IPS DF 19.7 (cell line): ENCODE results near the gene CDCP1.

ENCODE experiments used
- DNase-seq: peaks from one replicate; pipeline ENCODE4 v3.0.0-alpha.2; 2013; ENCODE audit warnings: low read depth, low spot score

CDCP1 gene

DNA sequence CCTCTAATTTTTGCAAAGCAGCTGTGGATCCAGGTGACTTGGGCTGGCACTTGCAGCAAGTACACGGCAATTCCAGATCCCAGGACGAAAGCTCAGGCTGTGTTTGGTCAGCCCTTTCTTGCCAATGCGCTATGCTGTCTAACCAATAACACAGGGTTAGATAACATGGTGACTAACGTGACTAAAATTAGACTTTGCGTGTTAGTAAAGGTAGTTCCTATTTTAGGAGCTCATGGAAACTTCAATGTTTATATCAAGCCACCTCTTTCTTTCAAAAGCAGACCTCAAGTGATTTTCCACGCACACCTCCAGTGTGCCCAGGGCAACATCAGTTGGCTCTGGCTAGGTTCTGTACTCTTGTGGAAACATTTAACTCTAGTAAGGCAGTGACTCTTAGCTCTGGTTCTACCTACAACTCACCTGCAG is 32.5 kb downstream of the CDCP1 start:
- DNase-seq = no peak

GRCh38 chr3:45112939-45113338 is 33.2 kb downstream of the CDCP1 start:
- no peak for DNase-seq

DNA sequence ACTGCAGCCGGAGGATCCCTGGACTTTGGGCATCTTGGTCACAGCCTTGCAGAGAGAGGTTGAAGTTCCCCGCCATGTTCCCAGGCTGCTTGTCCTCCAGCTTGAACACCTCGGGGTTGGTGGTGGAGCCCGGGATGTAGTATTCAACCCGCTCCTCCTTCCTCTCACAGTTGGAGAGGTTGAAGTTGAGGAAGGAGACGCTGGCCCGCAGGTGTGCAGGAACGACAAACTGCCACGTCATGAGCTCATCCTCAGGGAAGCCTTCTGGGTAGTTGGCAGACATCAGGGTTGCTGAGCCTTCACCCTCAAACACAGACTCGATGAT is 35.7 kb downstream of the CDCP1 start:
- DNase-seq = no peak

- no peak for DNase-seq
Observed at GRCh38 chr3:45109771-45110508, 36.2 kb downstream of the CDCP1 start.

- DNase-seq = no peak
Observed at GRCh38 chr3:45106874-45107273, 39.3 kb downstream of the CDCP1 start.

DNA sequence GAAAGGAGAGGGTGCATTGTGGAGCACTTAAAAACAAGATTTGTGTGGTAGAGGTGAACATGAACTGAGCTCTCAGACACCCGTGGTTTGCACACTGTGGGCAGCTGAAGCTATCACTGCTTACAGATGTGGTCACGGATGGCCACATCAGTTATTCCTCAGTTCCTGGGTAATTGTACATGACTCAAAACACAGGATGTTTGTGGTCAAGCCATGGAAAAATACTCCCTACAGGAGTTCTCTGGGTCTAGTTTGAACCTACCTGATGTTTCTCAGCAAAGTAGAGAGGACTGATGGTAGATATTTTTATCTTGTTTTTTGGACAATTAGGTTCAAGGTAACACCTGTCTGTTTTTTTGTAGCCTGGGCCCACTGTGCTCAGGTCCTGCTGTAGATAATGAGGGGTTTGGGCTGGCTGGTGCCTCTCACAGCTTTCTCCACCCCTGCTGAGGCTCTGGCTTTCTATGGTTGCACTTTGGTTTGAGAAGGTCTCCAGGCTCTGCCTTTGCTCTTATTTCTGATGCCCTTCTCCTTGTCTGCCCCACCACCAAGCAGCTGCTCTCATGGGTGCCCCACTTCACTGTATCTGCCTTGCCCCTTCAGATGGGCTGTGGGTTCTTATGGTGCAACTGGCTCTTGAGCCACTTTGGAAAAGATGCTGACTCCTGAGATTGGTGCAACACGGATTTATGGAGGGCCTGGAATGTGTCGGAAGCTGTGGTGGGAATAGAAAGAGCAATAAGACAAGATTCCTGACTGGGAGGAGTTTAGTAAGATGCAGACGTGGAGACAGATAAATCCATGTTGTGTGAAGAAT is 40.1 kb downstream of the CDCP1 start:
- no peak for DNase-seq

DNA sequence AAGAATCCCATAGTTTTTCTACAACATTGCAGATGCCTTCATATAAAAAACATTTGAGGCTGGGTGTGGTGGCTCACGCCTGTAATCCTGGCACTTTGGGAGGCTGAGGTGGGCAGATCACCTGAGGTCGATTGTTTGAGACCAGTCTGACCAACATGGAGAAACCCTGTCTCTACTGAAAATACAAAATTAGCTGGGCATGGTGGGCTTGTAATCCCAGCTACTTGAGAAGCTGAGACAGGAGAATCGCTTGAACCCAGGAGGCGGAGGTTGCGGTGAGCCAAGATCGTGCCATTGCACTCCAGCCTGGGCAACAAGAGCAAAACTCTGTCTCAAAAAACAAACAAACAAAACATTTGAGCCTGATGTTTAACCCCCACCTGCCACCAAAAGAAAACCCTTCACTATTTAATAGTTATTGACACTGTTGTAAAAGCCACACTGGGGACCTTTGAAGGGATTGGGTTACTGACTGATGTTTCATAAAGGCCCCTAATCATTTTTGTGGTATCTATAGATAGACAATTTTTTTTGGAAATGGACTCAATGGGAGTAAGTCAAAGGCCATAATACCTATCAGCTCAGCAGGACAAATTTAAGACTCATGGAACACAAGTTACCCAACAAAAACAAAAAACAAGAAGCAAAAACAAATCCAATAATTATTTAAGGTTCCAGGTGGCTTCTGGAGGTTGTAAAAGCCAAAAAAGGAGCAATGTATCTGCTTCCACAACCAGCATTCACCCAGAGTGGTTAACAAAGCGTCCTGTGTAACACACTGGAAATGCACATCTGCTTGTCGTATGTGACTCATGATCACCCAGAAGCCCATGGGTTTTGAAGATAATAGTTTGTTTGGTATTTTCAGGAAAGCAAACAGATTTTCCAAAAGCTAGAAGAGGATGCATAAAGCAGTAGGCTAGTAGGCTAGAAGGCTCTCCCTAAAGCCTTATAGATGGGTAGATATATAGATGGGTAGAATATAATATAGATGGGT is 41.2 kb downstream of the CDCP1 start:
- DNase-seq = no peak

DNA sequence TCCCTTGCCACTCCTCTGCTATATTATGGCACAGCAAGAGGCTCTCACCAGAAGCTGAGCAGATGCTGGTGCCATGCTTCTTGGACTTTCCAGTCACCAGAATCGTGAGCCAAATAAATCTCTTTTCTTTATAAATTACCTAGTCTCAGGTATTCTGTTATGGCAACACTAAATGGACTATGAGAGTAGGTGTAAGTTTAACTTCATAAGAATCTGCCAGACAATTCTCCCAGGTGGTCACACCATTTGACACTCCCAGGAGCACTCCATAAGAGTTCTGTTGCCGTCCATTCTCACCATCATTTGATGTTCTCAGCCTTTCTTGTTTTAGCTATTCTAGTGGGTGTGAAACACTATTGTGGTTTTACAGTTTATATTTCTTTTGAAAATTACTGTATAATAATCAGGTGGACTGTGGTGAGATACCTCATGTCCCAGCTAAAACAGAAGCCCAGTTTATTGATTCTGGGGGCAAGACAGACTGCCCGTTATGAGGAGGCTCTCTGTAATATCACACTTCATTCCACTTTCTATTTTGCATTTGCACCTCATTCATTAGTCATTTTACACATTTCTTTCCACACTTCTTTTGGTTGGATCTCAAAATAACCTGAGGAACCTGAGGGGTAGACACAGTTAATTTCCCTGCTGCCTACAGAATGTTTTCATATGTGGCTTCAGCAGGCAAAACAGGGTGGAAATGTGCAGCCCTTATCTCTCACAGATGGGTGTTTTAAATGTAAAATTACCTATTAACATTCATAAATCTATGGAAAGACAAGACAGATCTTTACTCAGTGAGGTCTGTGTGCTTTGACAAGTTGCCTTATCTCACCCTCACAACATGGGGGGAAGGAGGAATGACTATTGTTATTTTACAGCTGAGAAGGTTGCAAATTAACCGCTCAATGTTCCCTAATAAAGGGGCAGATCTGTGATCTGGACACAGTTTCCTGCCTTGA is 42.1 kb downstream of the CDCP1 start:
- no peak for DNase-seq

DNA sequence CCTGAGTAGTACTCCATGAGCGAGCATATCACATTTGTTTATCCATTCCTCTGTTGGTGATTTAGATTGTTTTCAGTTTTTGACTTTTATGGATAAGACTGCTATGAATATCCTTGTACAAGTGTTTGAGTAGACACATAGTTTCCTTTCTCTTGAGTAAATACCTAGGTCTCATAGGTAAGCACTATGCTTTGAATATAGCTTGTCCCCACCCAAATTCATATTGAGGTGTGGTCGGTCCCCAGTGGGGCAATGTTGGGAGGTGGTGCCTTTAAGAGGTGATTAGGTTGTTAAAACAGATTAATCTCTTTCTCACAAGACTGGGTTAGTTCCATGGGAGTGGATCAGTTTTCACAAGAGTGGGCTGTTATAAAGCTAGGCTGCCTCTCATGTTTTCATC is 42.8 kb downstream of the CDCP1 start:
- DNase-seq = no peak

DNA sequence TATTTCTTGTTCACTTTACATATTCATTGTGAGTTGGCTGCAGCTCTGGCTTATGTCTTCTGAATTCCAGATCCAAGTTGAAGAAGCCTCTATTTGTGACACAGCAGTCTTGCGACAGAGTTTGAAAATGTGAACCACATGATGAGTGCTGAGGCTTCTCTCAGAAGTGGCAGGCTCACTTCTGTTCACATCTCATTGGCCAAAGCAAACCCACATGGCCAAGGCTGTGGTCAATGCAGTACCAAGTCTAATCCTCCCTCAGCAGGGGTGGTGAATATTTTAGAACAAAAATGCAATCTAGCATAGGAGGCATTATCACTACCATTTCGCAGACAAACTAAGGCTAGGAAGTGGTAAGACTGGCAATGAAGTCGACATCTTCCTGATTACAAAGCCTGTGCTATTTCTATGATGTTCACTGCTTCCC is 45.2 kb downstream of the CDCP1 start:
- no peak for DNase-seq

DNA sequence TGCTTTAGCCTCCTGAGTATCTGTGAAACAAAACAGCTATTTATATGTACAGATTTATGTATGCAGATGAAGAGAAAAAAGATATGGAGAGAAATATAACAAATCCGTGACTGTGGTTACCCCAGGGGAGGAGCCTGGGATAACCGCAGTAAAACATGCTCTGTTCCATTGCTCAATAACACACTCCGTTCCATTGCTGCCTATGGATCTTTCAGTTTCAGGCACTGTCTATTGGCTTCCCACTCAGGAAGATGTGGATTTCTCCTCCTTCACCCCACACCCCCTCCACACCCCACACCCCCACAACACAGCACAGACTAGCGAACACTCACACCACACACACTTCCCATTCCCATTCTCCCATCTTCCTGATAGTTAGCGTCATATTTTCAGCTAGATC is 47.9 kb downstream of the CDCP1 start:
- DNase-seq = no peak

GRCh38 chr3:45097296-45097883 is 48.8 kb downstream of the CDCP1 start:
- no peak for DNase-seq

- no peak for DNase-seq
Observed at GRCh38 chr3:45095916-45096526, 50.2 kb downstream of the CDCP1 start.

DNA sequence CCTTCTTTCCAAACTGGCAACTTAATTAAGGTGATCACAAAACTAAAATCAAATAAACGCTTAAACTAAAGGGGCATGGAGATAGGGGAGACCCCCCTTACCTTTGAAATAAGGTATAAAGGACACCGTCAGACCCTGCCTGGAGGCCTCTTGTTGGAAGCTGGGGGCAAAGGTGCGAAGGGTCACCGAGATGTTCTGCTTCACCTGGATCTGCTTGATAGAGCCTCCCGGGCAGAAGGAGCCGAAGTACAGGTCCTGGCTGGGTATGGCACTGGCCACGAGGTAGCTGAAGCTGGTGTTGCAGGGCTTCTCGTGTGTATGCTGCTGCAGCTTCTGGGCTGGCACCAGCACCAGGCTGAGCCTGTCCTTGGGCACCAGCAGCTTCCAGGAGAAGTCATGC is 53.0 kb downstream of the CDCP1 start:
- DNase-seq = no peak

DNA sequence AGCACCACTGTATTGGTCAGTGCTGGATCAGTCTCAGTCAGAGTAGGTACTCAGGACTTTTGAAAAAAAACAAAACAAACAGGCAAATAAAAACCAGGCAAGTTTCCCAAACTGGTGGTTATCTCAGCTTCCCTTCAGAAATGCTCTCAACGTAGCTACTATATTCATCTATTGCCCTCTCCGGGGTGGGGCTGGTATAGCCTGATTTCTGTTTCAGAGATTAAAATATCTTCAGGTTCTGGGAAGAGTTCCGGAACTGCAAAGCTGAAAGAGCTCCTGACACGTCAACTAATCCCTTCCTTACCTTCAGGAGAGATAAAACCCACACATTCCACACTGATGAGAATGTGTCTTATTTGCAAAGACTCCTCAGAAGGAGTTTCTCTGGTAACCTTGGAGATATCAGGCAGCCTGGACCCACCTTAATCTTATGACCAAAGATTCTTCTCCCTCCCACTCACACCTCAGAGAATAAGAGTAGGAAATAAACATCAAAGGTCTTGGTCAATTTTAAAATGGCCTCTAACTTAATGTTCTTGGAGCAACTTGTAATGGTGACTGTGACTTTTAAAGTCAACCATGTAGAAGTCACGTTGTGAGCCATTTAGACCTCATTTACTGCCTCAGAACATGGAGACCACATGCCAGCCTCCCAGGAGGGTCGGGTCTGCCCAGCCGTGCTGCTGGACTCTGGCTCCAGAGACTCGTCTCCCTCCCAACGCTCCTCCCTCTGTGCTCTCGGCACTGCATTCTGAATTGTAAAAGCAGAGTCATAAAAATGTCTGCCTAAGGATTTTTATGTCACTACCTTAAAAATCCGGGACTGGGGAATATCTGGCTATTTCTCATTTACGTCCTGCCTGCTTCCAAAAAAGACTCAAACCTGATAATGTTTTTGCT is 53.8 kb downstream of the CDCP1 start:
- DNase-seq = no peak

DNA sequence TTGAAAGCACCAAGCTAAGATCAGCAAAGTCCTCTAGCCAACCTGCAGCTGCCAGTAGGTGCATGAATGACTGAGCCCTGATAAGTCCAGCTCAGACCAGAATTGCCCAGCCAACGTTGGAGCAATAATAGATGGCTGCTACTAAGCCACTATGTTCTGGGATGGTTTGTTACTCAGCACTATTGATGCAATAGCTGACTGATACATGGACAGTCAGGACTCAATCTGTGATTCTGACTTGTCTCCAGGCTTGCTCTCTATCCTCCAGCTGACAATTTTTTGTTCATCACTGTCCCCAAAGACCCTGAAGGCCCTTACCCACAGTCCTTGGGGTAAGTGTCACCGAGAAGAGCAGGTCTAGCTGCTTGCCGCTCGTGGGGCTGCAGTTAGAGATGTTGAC is 55.3 kb downstream of the CDCP1 start:
- no peak for DNase-seq

DNA sequence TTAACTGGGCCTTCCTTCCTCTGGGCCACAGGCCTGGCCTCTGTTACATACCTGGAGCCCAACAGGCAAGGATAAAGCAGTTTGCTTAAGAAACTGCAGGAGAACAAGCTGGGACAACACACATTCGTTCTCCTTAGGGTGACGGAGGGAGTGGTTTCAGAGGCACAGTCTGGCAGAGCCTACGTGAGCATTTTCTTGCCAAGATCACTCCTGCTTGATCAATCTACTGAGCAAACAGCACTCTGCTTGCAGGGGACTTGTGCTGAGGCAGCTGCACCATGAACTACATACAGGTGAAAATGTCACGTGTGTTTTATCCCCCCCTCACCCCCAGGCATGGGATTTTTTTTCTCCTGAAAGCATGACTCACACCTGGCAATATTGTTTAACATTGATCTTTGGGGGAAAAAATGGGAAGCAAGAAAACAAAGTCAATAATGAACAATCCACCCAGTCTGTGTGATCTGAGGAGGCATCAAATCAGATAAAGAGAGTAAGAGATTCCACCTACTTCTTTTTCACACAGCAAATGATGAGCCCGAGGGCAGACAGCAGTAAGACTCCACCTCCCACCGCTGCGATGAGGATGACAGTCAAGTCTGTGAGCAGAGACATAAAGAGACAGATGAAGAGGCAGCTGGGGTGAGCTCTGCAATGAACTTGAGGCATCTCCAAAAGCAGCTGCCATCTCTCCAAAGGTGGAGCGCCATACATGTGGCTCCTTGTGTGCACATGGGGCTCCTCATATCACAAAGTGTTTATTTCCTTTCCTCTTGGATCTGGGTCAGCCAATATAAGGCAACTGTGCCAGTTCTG is 57.4 kb downstream of the CDCP1 start:
- no peak for DNase-seq

GRCh38 chr3:45087155-45087554 is 59.0 kb downstream of the CDCP1 start:
- no peak for DNase-seq
